IMR-90 (cell line): ENCODE results near the gene ATRNL1. TPM values are rescaled to one million over a fixed set of nuclear protein-coding genes. Genes with fewer than 3 reads are reported as not detected.

Source experiments
- ATAC-seq: fragments of 200-7000 bp; cut with Tn5 transposase; 2 replicates; pipeline ENCODE4 v1.9.1; 2020; ENCODE audit warnings: low read depth, mild to moderate bottlenecking, moderate library complexity
- BruUV-seq: library from RNA; stranded (reverse); fragments of 400-500 nt; replicated peaks from 2 replicates; lab custom pipeline; 2021; lab: Mats Ljungman, UMichigan
- CTCF ChIA-PET: fragments of 300-600 bp; formaldehyde crosslinking; extraction: SDS; loops from one replicate; lab custom pipeline; 2021; ENCODE audit warnings: antibody characterized with exemption; lab: Yijun Ruan, JAX
- POLR2A ChIA-PET: fragments of 300-600 bp; sonication (Branson Sonifier 250); formaldehyde crosslinking; loops from one replicate; lab custom pipeline; 2022; ENCODE audit warnings: antibody characterized with exemption; ENCODE audit not compliant: unreplicated experiment; lab: Charles Lee
- DNase-seq: peaks from one replicate; pipeline ENCODE4 v3.0.0; 2013
- H2AFZ ChIP-seq: replicated peaks from 2 replicates; pipeline ENCODE3; 2013; ENCODE audit warnings: low read length, mild to moderate bottlenecking; ENCODE audit not compliant: poor library complexity
- H2AK5ac ChIP-seq: 2 replicates; pipeline ENCODE4 v1.6.1; 2013; ENCODE audit warnings: low read depth, low read length, inconsistent platforms
- H2AK9ac ChIP-seq: replicated peaks from 2 replicates; pipeline ENCODE3; 2013; ENCODE audit warnings: mild to moderate bottlenecking, low read depth, low read length, moderate library complexity; ENCODE audit not compliant: poor library complexity
- H2BK120ac ChIP-seq: 2 replicates; pipeline ENCODE4 v1.6.1; 2013; ENCODE audit warnings: low read depth, low read length, inconsistent platforms
- H2BK15ac ChIP-seq: 3 replicates; pipeline ENCODE4 v1.6.1; 2013; ENCODE audit warnings: low read depth, low read length, inconsistent platforms
- H2BK20ac ChIP-seq: 2 replicates; pipeline ENCODE4 v1.6.1; 2013; ENCODE audit warnings: low read depth, mild to moderate bottlenecking, inconsistent platforms, low read length, moderate library complexity
- H2BK5ac ChIP-seq: 2 replicates; pipeline ENCODE4 v1.6.1; 2013; ENCODE audit warnings: mild to moderate bottlenecking, low read depth, low read length, inconsistent platforms; ENCODE audit not compliant: poor library complexity, severe bottlenecking
- H3K14ac ChIP-seq: replicated peaks from 2 replicates; pipeline ENCODE4 v1.6.1; 2013; ENCODE audit warnings: low read depth, low read length, inconsistent platforms
- H3K18ac ChIP-seq: 2 replicates; pipeline ENCODE4 v1.6.1; 2013; ENCODE audit warnings: low read depth, low read length, control low read depth
- H3K23ac ChIP-seq: 2 replicates; pipeline ENCODE4 v1.6.1; 2013; ENCODE audit warnings: low read depth, low read length, inconsistent platforms
- H3K27ac ChIP-seq: 2 replicates; pipeline ENCODE4 v1.5.1; 2013; ENCODE audit warnings: mild to moderate bottlenecking, control low read depth, low read length; ENCODE audit not compliant: insufficient read depth
- H3K27me3 ChIP-seq: 2 replicates; pipeline ENCODE4 v1.6.1; 2013; ENCODE audit warnings: low read length; ENCODE audit not compliant: control insufficient read depth, insufficient read depth
- H3K36me3 ChIP-seq: 2 replicates; pipeline ENCODE4 v1.6.1; 2013; ENCODE audit warnings: low read length, mixed read lengths; ENCODE audit not compliant: control insufficient read depth, insufficient read depth
- H3K4ac ChIP-seq: 2 replicates; pipeline ENCODE4 v1.6.1; 2013; ENCODE audit warnings: low read depth, low read length, inconsistent platforms
- H3K4me1 ChIP-seq: 2 replicates; pipeline ENCODE4 v1.6.1; 2013; ENCODE audit warnings: low read length, mixed read lengths; ENCODE audit not compliant: control insufficient read depth, insufficient read depth
- H3K4me2 ChIP-seq: 2 replicates; pipeline ENCODE4 v1.6.1; 2013; ENCODE audit warnings: low read depth, mild to moderate bottlenecking, control low read depth, low read length, moderate library complexity
- H3K4me3 ChIP-seq: 2 replicates; pipeline ENCODE4 v1.5.1; 2013; ENCODE audit warnings: low read depth, mild to moderate bottlenecking, control low read depth, low read length, moderate library complexity; ENCODE audit not compliant: insufficient read depth
- H3K56ac ChIP-seq: 2 replicates; pipeline ENCODE4 v1.6.1; 2013; ENCODE audit warnings: low read length, inconsistent platforms; ENCODE audit not compliant: insufficient read depth; ENCODE audit errors: extremely low read depth
- H3K79me1 ChIP-seq, 2 experiments: 2 replicates each; pipeline ENCODE4 v1.6.1; 2013; ENCODE audit warnings: low read length in 2 of 2, inconsistent platforms in 1 of 2, low read depth in 1 of 2
- H3K9ac ChIP-seq: 2 replicates; pipeline ENCODE4 v1.6.1; 2013; ENCODE audit warnings: low read depth, low read length, control low read depth
- H3K9me1 ChIP-seq: 2 replicates; pipeline ENCODE4 v1.6.1; 2013; ENCODE audit warnings: low read length, inconsistent platforms; ENCODE audit not compliant: insufficient read depth
- H3K9me3 ChIP-seq: 2 replicates; pipeline ENCODE4 v1.6.1; 2013; ENCODE audit warnings: low read length; ENCODE audit not compliant: control insufficient read depth, insufficient read depth
- H4K20me1 ChIP-seq: 2 replicates; pipeline ENCODE4 v1.6.1; 2013; ENCODE audit warnings: low read length, inconsistent platforms; ENCODE audit not compliant: insufficient read depth
- H4K5ac ChIP-seq: 2 replicates; pipeline ENCODE4 v1.6.1; 2013; ENCODE audit warnings: mild to moderate bottlenecking, low read depth, low read length, control low read depth
- H4K8ac ChIP-seq, 2 experiments: 2 replicates each; pipeline ENCODE4 v1.6.1; 2013; ENCODE audit warnings: low read depth in 2 of 2, low read length in 2 of 2, control low read depth in 1 of 2, inconsistent platforms in 1 of 2
- H4K91ac ChIP-seq: 2 replicates; pipeline ENCODE4 v1.6.1; 2013; ENCODE audit warnings: low read depth, low read length, inconsistent platforms; ENCODE audit not compliant: insufficient read depth
- BHLHE40 ChIP-seq: fragments of 150-350 bp; IDR thresholded peaks from 2 replicates; pipeline ENCODE4 v1.6.1; 2016; ENCODE audit warnings: mild to moderate bottlenecking, low read depth, low read length
- CEBPB ChIP-seq: IDR thresholded peaks from 2 replicates; pipeline ENCODE4 v1.6.1; 2012; ENCODE audit warnings: low read depth, low read length, improper control_type of control experiment
- CHD1 ChIP-seq: IDR thresholded peaks from 2 replicates; pipeline ENCODE4 v1.6.1; 2012; ENCODE audit warnings: low read depth, low read length, improper control_type of control experiment
- CTCF ChIP-seq: conservative IDR thresholded peaks from 2 replicates; pipeline ENCODE4 v1.5.1; 2012; ENCODE audit warnings: mild to moderate bottlenecking, low read depth, low read length, improper control_type of control experiment
- ELK1 ChIP-seq: fragments of 150-350 bp; IDR thresholded peaks from 2 replicates; pipeline ENCODE4 v1.6.1; 2016; ENCODE audit warnings: low read depth, mild to moderate bottlenecking, low read length, moderate library complexity, borderline replicate concordance
- FOS ChIP-seq: fragments of 150-350 bp; IDR thresholded peaks from 2 replicates; pipeline ENCODE4 v1.6.1; 2016; ENCODE audit warnings: low read depth, low read length
- MAFK ChIP-seq: IDR thresholded peaks from 2 replicates; pipeline ENCODE4 v1.6.1; 2012; ENCODE audit warnings: low read depth, low read length, improper control_type of control experiment
- MAZ ChIP-seq: IDR thresholded peaks from 2 replicates; pipeline ENCODE4 v1.6.1; 2012; ENCODE audit warnings: low read depth, mild to moderate bottlenecking, low read length, improper control_type of control experiment, moderate library complexity, borderline replicate concordance
- MXI1 ChIP-seq: IDR thresholded peaks from 2 replicates; pipeline ENCODE4 v1.6.1; 2012; ENCODE audit warnings: low read depth, mild to moderate bottlenecking, low read length, moderate library complexity, borderline replicate concordance
- NFE2L2 ChIP-seq: fragments of 150-350 bp; IDR thresholded peaks from 2 replicates; pipeline ENCODE4 v1.6.1; 2016; ENCODE audit warnings: low read depth, mild to moderate bottlenecking, low read length
- POLR2A ChIP-seq: IDR thresholded peaks from 2 replicates; pipeline ENCODE4 v1.6.1; 2012; ENCODE audit warnings: mild to moderate bottlenecking, low read depth, low read length
- RAD21 ChIP-seq: IDR thresholded peaks from 2 replicates; pipeline ENCODE4 v1.6.1; 2012; ENCODE audit warnings: low read length, improper control_type of control experiment
- RCOR1 ChIP-seq: IDR thresholded peaks from 2 replicates; pipeline ENCODE4 v1.6.1; 2012; ENCODE audit warnings: mild to moderate bottlenecking, low read length, improper control_type of control experiment; ENCODE audit not compliant: insufficient replicate concordance
- RFX5 ChIP-seq: IDR thresholded peaks from 2 replicates; pipeline ENCODE4 v1.8.0; 2012; ENCODE audit warnings: low read depth, mild to moderate bottlenecking, low read length, moderate library complexity
- SMC3 ChIP-seq: fragments of 150-350 bp; IDR thresholded peaks from 2 replicates; pipeline ENCODE4 v1.6.1; 2016; ENCODE audit warnings: low read depth, mild to moderate bottlenecking, antibody characterized with exemption, low read length, moderate library complexity
- USF2 ChIP-seq: fragments of 150-350 bp; IDR thresholded peaks from 2 replicates; pipeline ENCODE4 v1.6.1; 2017; ENCODE audit warnings: mild to moderate bottlenecking, antibody characterized with exemption, low read length, low read depth
- WGBS, 2 experiments: methylation state at CpG; one replicate each; pipeline versions ENCODE4 v1.1.5 to v1.1.7; 2013; ENCODE audit warnings: missing lambda C conversion rate in 2 of 2; ENCODE audit not compliant: insufficient read length in 1 of 2; ENCODE audit errors: extremely low coverage in 2 of 2; 5-methylcytosine and 5-hydroxymethylcytosine counted together
- dilution Hi-C: fragments of 300-500 bp; cut with HindIII; formaldehyde crosslinking; loops from one replicate; pipeline ENCODE4 v1.14.3; 2018; ENCODE audit warnings: low sequenced_read_pairs; ENCODE audit not compliant: unreplicated experiment
- in situ Hi-C: fragments of 300-500 bp; cut with MboI; formaldehyde crosslinking; loops from 3 replicates; pipeline ENCODE4 v1.14.3; 2019; ENCODE audit warnings: low sequenced_read_pairs, inconsistent platforms, mixed read lengths
- intact Hi-C: fragments of 100-400 bp; cut with micrococcal nuclease; formaldehyde crosslinking; loops from 2 replicates; pipeline ENCODE4 v1.10.0; 2022
- polyA plus RNA-seq, 3 experiments: library from polyadenylated mRNA; depleted of rRNA; stranded (reverse); fragments of >200 nt; gene quantifications; 2 replicates each; pipeline ENCODE4 v1.2.3, GENCODE V29; 2012; ENCODE audit warnings: low replicate concordance in 1 of 3
- total RNA-seq: library from RNA; depleted of rRNA; stranded (reverse); fragments of >200 nt; gene quantifications from 2 replicates; pipeline ENCODE4 v1.2.3, GENCODE V29; 2012

The ATRNL1 gene
- total and polyA plus RNA-seq, 2 of the 4 experiments (the other 2 are of a cell fraction), result 0.18 to 0.19 TPM

GRCh38 chr10:115566867-115567266 is 473.7 kb downstream of the ATRNL1 start:
- Histone ChIP-seq H3K36me3 (no peaks in the 10 kb centered on the region), H2BK20ac (no peak overlapping the region), H3K4me1 (no peaks in the 10 kb centered on the region), H3K9me1 (no peaks in the 10 kb centered on the region), H3K4me3 (no peak overlapping the region), H2AFZ (no peak overlapping the region), H3K9me3 (no peaks in the 10 kb centered on the region), H3K4me2 (no peak overlapping the region), H4K5ac (no peak overlapping the region), H2BK15ac (no peak overlapping the region), H3K27ac (no peak overlapping the region), H2AK5ac (no peak overlapping the region), H2AK9ac (no peak overlapping the region), H3K56ac (no peak overlapping the region), H3K4ac (no peak overlapping the region), H4K20me1 (no peaks in the 10 kb centered on the region), H3K23ac (no peak overlapping the region), H4K91ac (no peak overlapping the region), H2BK120ac (no peak overlapping the region), H2BK5ac (no peak overlapping the region), H4K8ac (no peak overlapping the region), H3K27me3 (no peaks in the 10 kb centered on the region), H3K14ac (no peak overlapping the region), H3K18ac (no peak overlapping the region), H3K9ac (no peak overlapping the region), H3K79me1 (no peaks in the 10 kb centered on the region)
- DNase-seq, result no peak
- intact Hi-C loops (no loop called here), dilution Hi-C loops (no loop called here), in situ Hi-C loops (no loop called here)
- BruUV-seq, result no TSS peak
- ATAC-seq, result no peak
- ChIA-PET POLR2A (no interaction called here), CTCF (no interaction called here)
- TF ChIP-seq FOS (no peak), SMC3 (no peak), MAFK (no peak), MXI1 (no peak), MAZ (no peak), USF2 (no peak), CHD1 (no peak), ELK1 (no peak), CEBPB (no peak), RAD21 (no peak), RCOR1 (no peak), RFX5 (no peak), POLR2A (no peak), CTCF (no peak), BHLHE40 (no peak), NFE2L2 (no peak)
- WGBS, 2 experiments, result no CpG with 5 or more reads among the region's 2 CpGs
